HG03457 (cell line): ENCODE results near the gene KIF5C.

ENCODE experiments used
- ATAC-seq: cut with Tn5 transposase; IDR thresholded peaks from one replicate; pipeline ENCODE4 v1.9.1; 2021; ENCODE audit warnings: moderate number of reproducible peaks; ENCODE audit not compliant: unreplicated experiment

Gene KIF5C

DNA sequence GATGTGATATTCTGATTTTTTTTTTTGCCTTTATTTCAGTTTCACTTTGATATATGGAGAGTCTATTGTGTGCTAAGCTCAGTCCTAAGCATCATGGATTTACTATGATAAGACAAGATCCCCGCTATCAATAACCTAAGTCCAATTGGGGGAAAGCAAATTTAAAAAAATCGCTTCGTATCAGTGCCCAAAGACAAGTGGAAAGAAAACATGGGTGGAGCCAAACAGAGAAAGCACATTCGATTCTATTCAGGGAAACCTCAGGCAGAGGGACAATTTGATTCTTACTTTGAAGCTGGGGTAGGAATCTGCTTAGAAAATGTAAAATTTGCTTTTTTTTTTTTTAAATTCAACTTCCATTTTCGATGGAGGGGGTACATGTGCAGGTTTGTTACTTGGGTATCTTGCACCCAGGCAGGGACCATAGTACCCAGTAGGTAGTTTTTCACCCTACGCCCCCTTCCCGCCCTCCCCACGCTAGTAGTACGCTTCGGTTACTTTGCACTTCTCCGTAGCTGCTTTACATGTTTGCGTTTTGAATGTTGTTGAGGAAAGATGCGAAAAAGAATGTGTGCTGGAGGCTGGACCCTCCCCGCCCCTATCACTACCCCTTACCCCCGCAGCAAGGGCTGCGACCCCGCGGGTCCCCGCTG is 12.4 kb downstream of the KIF5C start:
- ATAC-seq = no peak

- no peak for ATAC-seq
These were observed 13.0 kb downstream of the KIF5C start for GRCh38 chr2:148888003-148888501.

GRCh38 chr2:148888986-148889385 is 14.0 kb downstream of the KIF5C start:
- ATAC-seq = no peak

- ATAC-seq = no peak
These were observed 18.9 kb downstream of the KIF5C start for GRCh38 chr2:148893906-148894305.

DNA sequence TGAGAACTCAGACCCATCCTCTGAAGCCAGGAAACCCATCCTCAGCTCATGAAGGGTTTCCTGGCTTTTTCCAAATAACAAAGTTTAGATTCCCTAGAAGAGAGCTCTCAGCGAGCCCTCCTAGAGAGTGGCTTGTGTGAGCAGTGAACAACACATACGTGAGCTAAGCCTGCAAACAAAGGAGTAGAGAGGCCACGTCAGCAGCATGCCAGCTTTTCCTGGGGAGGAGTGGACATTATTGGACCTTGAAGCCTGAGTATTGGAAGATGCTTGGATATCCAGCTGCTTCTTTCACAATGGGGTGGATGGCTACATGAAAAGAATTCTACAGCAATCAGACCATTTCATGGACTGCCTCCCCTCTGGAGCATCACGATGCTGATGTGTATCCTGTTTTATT is 21.1 kb downstream of the KIF5C start:
- no peak for ATAC-seq

- ATAC-seq = no peak
These were observed 24.8 kb downstream of the KIF5C start for GRCh38 chr2:148899638-148900318.

DNA sequence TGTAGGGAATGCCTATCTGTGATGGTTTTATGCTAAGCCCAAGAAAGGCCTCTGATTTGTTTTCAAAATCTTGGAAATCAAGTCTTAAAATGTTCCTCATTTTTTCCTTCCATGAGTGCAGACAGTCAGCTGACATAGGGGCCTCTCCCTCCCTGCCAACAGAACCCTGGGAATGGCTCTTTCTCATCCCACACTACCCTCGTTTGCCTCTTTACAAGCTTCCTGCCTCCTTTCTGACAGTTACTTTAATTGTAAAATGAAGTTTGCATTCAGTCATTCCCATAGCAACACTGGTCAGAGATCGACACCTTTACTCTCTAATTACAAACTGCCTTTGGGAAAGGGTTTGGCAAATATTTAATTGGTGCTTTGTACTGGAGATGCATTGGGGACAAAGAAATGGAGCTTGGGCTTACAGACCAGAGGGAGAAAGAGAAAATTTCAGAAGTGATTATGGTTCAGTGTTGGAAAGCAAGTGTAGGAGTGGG is 25.4 kb downstream of the KIF5C start:
- ATAC-seq = no peak

- ATAC-seq = no peak
These were observed 26.1 kb downstream of the KIF5C start for GRCh38 chr2:148901142-148901541.

DNA sequence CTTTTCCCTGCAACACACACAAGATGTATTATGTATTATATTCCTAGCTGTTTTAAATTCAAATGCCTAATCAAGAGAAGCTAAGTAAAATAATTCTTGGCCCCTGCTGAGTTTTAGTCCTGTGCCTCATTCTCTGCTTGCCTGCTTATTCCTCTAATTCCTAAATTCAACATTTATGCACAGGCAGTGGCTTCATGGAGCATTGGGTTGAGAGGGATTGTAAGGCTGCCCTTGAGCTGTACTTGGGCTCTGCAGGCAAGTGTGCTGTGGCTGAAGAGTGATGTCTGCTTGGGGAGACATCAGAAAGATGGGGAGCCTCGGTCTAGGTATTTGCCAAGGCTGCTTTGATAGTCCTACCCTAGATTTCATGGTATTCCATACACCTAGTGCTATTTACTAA is 27.8 kb downstream of the KIF5C start:
- no peak for ATAC-seq

DNA sequence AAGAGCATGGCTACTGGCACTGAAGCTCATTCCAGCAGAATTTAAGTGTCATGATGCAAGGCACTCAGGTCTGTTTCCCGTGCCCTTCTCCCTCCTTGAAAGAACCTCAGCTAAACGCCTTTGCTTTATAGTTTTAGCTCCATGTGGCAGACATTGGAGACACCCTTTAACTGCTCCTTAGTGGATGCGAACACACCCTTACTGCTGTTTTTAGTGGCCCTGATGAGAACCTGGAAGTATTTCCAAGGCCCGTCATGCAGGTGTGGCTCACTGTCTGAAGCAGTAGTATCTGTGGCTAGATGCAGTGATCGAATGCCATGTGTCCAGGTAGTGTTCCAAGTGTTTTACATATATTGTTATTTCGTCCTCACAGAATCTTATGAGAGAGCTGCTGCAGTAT is 28.3 kb downstream of the KIF5C start:
- ATAC-seq = no peak

DNA sequence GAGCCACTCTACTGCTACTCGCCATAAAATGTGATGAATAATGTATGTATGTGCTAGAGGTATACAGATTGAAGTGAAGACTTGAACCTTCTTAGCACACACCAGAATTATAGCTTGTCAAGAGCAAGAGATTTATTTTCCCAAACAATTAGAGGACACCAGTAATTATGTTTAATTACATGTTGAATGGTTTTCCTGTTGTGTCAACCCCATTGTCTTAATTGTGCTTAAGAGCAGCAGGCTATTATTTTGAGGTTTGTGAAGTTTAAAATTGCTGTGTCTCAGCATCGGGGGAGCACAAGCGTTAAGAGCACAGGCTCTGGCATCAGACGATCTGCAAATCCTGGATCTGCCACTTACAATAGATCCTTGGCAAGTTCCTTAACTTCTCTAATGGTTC is 29.0 kb downstream of the KIF5C start:
- ATAC-seq = no peak

- no peak for ATAC-seq
These were observed 31.1 kb downstream of the KIF5C start for GRCh38 chr2:148906124-148906523.

GRCh38 chr2:148907085-148907785 is 32.2 kb downstream of the KIF5C start:
- no peak for ATAC-seq

DNA sequence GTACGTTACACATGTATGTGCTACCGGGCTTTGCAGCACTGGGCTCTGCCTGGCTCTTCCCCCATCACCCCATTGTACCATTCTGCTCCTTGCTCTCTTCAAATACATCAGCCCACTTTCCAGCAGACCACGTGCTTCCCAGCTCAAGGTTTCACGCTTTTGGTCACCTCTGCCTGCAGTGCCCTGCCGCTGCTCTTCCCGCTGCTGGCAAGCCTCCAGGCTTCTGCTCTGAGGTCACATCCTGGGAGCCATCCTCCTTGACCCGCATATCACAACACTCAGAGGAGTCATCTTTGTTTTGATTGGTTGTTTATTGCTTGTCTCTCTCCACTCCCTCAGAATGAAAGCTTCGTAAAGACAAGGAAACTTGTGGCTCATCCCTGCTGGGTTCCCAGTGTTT is 34.1 kb downstream of the KIF5C start:
- no peak for ATAC-seq

DNA sequence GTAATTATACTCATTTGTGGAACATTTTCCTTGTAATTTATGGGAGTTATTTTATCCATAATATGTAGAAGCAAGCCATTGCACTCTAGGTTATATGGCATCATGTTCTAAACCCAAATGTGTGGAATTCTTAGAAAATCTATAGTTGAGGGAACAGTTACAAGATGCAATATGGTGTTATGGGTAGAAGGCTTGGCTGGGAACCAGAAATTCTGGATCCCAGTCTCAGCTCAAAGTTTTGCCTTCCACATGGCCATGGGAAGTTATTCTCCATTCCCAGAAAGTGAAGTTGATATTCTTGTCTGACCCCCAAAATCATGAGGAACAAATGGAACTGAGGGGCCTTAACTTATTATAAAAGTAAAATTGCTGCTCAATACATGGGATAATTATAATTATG is 38.0 kb downstream of the KIF5C start:
- ATAC-seq = no peak

DNA sequence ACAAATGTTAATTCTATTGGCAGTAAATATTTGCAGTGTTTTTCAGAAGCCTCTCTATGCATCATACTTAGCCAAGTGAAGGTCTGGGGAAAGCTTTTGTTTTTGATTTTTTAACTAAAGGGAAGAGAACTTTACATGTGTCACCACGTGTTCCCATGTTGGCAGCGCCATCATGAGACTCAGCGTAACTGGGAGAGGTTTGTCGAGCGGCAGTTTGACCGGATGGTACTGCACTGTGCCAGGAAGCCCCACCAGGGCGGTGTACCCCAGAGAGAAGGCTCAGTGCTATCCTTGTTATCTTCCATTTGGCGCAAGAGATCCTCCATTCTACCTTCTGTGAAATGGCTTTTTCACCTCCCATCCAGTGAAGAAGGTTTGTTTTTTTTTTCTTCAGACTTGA is 38.5 kb downstream of the KIF5C start:
- no peak for ATAC-seq

- ATAC-seq = no peak
These were observed 39.4 kb downstream of the KIF5C start for GRCh38 chr2:148914463-148914862.

- peak; percentile 84 for ATAC-seq
These were observed 42.4 kb downstream of the KIF5C start for GRCh38 chr2:148917431-148917830.

DNA sequence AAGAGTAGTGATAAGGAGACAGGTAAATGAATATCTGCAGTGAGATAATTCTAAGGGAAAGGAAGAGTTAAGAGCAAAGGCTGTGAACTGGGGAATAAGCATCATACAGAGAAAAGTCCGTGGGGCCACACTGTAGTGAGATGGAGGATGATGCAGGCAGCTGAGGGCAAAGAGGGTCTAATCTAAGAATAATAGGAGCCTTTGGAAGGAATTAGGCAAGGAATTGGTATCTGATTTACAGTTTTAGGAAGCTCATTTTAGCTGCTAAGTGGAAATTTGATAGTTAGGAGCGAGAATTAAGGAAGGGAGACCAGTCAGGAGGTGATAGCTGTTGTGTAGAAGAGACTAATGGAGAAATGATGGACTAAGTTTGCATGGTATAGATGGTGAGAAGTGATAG is 43.5 kb downstream of the KIF5C start:
- ATAC-seq = no peak

DNA sequence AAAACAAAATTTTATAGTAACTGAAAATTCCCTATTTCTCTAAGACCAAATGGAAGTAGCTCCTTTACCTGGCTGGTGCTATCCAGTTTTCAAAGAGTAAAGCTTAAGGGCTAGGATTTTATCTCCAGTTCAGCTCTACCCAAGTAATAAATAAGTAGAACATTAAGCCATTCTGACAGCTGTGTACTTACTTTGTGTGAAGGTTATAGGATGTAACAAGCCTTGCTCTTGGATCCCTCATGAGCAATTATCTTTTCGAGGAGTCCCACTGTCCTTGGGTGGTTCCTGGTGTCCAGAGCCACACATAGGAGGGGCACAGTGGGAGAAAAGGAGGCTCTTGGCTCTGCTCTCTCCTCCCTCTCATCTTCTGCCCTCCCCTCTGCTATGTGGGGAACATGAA is 45.5 kb downstream of the KIF5C start:
- ATAC-seq = no peak

- no peak for ATAC-seq
These were observed 47.0 kb downstream of the KIF5C start for GRCh38 chr2:148922062-148922461.
